ENCODE measurements around the gene PLEKHG5.

DNA sequence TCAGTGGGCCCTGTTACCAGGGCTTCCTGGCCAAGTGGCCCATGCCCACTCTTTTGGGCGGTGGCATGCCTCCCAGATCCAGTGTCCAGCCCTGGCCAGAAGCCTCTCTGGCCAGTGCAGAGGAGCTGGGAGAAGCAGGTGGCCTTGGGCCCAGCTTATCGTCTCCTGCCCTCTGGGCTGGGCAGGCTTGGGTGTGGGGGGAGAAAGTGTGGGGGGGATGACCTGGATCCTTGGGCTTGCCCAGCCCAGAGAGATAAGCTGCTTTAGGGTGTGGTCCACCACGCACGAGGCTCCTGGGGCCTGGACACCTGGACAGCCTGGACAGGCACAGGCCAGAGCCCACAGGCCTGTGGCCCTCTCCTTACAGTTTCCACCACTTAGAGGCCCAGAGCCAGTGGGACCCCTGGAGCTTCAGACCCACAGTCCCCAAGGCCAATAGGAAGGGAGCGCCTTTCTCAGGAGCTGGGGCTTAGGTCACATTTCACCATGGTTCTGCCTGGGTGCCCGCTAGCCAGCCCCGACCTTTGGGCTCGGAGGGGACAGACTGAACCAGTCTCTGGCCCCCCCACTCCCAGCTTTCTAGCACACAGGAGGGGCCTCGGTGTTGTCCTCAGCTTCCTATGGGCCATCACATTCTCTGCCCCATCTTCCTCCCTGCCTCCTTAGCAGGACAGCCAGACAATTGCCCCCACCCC lies 65.0 kb downstream of the PLEKHG5 start:
- TF ChIP-seq, protein P1, sequence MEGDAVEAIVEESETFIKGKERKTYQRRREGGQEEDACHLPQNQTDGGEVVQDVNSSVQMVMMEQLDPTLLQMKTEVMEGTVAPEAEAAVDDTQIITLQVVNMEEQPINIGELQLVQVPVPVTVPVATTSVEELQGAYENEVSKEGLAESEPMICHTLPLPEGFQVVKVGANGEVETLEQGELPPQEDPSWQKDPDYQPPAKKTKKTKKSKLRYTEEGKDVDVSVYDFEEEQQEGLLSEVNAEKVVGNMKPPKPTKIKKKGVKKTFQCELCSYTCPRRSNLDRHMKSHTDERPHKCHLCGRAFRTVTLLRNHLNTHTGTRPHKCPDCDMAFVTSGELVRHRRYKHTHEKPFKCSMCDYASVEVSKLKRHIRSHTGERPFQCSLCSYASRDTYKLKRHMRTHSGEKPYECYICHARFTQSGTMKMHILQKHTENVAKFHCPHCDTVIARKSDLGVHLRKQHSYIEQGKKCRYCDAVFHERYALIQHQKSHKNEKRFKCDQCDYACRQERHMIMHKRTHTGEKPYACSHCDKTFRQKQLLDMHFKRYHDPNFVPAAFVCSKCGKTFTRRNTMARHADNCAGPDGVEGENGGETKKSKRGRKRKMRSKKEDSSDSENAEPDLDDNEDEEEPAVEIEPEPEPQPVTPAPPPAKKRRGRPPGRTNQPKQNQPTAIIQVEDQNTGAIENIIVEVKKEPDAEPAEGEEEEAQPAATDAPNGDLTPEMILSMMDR (conservative IDR thresholded peaks at IDR 0.05; ENCODE audit: low read depth, low read length), result no peak
- no peak for TF ChIP-seq EZH2 (IDR thresholded peaks at IDR 0.05; ENCODE audit: low read length, unreplicated experiment)
- TF ChIP-seq EZH2phosphoT487 (IDR thresholded peaks at IDR 0.05; ENCODE audit: borderline replicate concordance, low read length), result no peak

Measured in PC-3 (cell line).